ENCODE measurements around the gene XIRP1. TPM values are rescaled to one million over a fixed set of nuclear protein-coding genes. Genes with fewer than 3 reads are reported as not detected.
A peak's percentile ranks its signal among the peaks of the same experiment; 100 is the strongest.

XIRP1 gene
- total and polyA plus RNA-seq, 2 donors (not counting 1 experiment from before 2014, with no cell fraction given), result not detected

DNA sequence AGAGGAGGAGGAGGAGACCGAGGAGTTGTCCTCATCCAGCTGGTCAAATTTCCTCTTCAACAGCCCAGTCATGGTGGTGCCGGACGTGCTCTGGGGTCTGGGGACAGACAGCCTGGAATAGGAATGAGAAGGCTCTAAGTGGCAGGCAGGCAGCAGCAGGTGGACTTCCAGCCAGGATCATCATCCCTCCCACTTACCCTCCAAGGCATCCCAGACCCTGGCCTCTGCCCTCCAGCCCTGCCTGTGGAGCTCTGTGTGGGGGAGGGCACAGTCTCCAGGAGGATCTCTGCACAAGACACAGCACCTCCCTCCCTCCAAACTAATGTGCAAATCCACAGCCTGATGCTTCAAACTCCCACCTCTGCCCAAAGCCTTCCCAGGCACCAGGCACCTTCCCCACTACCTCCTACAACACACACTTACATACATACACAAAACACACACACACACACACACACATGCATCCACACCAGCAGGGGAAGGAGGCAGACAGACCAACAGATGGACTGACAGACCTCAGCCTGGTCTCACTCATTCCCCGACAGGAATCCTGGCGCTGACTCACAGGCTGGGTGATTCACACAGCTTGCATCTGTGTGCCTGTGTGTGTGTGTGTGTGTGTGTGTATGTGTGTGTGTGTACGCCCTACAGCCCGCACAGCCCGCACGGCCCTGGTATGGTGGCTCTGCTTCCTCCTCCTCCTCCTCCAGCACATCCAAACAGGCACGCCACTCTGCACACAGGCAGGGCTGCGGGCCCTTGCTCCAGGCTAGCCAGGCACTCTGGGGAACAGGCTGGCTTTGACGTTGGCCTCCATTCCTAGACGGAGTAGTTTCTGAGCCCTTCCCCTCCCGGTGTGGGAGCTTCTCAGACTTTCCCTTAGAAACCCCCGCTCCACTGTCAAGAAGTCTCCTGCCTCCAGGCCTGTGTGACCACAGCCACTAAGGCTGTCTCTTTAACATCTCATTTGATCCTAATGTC is 45.5 kb downstream of the XIRP1 start:
- intact Hi-C loops (cut with micrococcal nuclease), result no loop called here
- Histone ChIP-seq H3K36me3 (replicated peaks in 1 of 2; ENCODE audit: control extremely low read depth in 1 of 2, control insufficient read depth in 1 of 2, extremely low read depth in 1 of 2, insufficient read depth in 2 of 2, low read length in 1 of 2) (peaks cover 2 to 46% of the 10 kb centered on the region in 2 experiments), H3K4me2 (replicated peaks; ENCODE audit: low read depth, low read length, poor library complexity, severe bottlenecking) (peak overlapping the region; percentile 98), H2AFZ (ENCODE audit: insufficient read depth, low read depth, low read length, poor library complexity, severe bottlenecking) (no peak overlapping the region), H3K79me2 (ENCODE audit: control insufficient read depth, insufficient read depth, low read length) (peaks cover 98% of the 10 kb centered on the region), H4K20me1 (ENCODE audit: control insufficient read depth, insufficient read depth, low read length, poor library complexity, severe bottlenecking) (peaks cover 96% of the 10 kb centered on the region), H3K9me3 (ENCODE audit: control extremely low read depth in 1 of 3, control insufficient read depth in 2 of 3, insufficient read depth in 1 of 3, low read length in 2 of 3) (no peaks in the 10 kb centered on the region), H3K27me3 (replicated peaks in 1 of 4; ENCODE audit: control extremely low read depth in 1 of 4, control insufficient read depth in 3 of 4, insufficient read depth in 4 of 4, low read length in 3 of 4) (no peaks in the 10 kb centered on the region), H3K4me3 (ENCODE audit: control extremely low read depth in 1 of 5, extremely low read depth in 1 of 5, insufficient read depth in 1 of 5, low read depth in 2 of 5, low read length in 4 of 5) (peak overlapping the region; percentile 11 to 61 (median 48)), H3K4me1 (ENCODE audit: control insufficient read depth in 2 of 2, insufficient read depth in 2 of 2, low read length in 2 of 2) (peaks cover 71 to 73% of the 10 kb centered on the region in 2 donors), H3K9ac (ENCODE audit: low read length) (peak overlapping the region; percentile 30), H3K27ac (ENCODE audit: low read length in 2 of 2) (peak overlapping the region; percentile 87 to 98)
- Mint-ChIP-seq H3K4me1 (peaks cover 82% of the 10 kb centered on the region), H3K9me3 (ENCODE audit: insufficient read depth) (no peaks in the 10 kb centered on the region), H3K4me3 (peak overlapping the region; percentile 99), H3K27ac (peak overlapping the region; percentile 94), H3K27me3 (no peaks in the 10 kb centered on the region)
- peak; percentile 16 for ATAC-seq (ENCODE audit: low read depth)
- POLR2A ChIA-PET, result interaction anchor here (0.6 to 2.3 kb wide), 5 partner anchors 22 to 39 kb away, joined by 3 to 10 read pairs (median 4); partner anchors contain the start of gene TTC21A
- peak; percentile 56 for DNase-seq
- no peak for TF ChIP-seq EZH2 (IDR thresholded peaks at IDR 0.05; ENCODE audit: borderline replicate concordance, insufficient read depth, low read depth, low read length, poor library complexity, severe bottlenecking)
- TF ChIP-seq CTCF (IDR thresholded peaks at IDR 0.05), result no peak
- WGBS (ENCODE audit: insufficient coverage), result 5% methylated on average over 10 of the region's 15 CpGs
- CTCF ChIA-PET, result interaction anchor here (0.8 to 5.9 kb wide), 10 partner anchors 9 to 145 kb away, joined by 3 to 36 read pairs (median 4); partner anchors contain the start of genes GORASP1 and TTC21A
